HepG2 (cell line): ENCODE results near the gene PPP1R13B. TPM values are rescaled to one million over a fixed set of nuclear protein-coding genes. Genes with fewer than 3 reads are reported as not detected.

Source experiments
- ZNF407 ChIP-seq: sonication (generic); formaldehyde crosslinking; IDR thresholded peaks from one replicate; pipeline ENCODE4 v1.5.1; 2020; ENCODE audit warnings: mild to moderate bottlenecking, missing genetic modification reagents; ENCODE audit errors: not compliant biosample characterization
- polyA plus RNA-seq, 8 experiments: library from polyadenylated mRNA; depleted of rRNA in 3 of 8; stranded (reverse) in 7 of 8; unstranded in 1 of 8; fragments of >200 nt; fragmentation: Illumina TruSeq in 4 of 8; extraction: Trizol in 4 of 8; gene quantifications; 2 replicates each; pipeline versions ENCODE4 v1.2.1 to v1.2.3, GENCODE V29; 2011 to 2016; ENCODE audit warnings: low read depth in 4 of 8, missing spikeins in 1 of 8, mixed read lengths in 1 of 8; ENCODE audit not compliant: insufficient read depth in 1 of 8
- total RNA-seq, 5 experiments: library from RNA; depleted of rRNA; stranded (reverse); fragments of >200 nt; fragmentation: Illumina TruSeq; extraction: Trizol; gene quantifications; 2 replicates each; pipeline ENCODE4 v1.2.3, GENCODE V29; 2016; ENCODE audit warnings: low read depth in 1 of 5

PPP1R13B gene
- total and polyA plus RNA-seq, 2 of the 13 experiments (the other 11 are each of a cell fraction or from before 2014, with no cell fraction given) = 4.6 to 9.4 TPM

DNA sequence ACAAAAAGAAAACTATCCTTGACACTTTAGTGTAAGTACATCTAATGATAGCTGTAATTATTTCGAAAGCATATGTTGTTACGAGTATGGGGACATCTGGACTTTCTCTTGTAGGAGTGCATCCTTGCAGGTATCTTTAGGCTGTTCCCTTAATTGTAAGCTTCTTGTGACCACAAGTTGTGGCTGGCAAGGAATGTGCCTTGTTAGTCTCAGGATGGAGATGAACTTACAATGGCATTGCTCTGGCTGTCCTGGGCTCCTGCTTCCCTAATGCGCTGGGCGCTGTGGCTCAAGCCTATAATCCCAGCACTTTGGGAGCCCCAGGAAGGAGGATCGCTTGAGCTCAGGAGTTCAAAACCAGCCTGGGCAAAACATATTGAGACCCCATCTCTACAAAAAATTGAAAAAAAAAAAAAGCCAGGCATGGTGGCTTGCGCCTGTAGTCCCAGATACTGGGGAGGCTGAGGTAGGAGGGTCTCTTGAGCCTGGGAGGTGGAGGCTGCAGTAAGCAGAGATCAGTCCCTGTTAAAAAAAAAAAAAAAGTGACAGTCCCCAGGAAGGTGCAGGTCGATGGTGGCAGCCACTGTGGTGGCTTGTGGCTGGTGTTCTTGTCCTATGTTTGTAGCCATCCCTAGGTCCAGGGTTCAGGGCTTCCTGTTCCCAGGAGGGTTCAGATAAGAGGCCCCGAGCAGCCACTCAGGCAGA is 23.7 kb upstream of the PPP1R13B start (continued):
- TF ChIP-seq ZNF407 (CRISPR knock-in tag) = no peak
